HG02610 (cell line): ENCODE measurements around the gene CLCN7.

ENCODE experiments used
- ATAC-seq: cut with Tn5 transposase; IDR thresholded peaks from one replicate; pipeline ENCODE4 v1.9.1; 2021; ENCODE audit warnings: mild to moderate bottlenecking, moderate library complexity; ENCODE audit not compliant: unreplicated experiment

CLCN7 gene, protein sequence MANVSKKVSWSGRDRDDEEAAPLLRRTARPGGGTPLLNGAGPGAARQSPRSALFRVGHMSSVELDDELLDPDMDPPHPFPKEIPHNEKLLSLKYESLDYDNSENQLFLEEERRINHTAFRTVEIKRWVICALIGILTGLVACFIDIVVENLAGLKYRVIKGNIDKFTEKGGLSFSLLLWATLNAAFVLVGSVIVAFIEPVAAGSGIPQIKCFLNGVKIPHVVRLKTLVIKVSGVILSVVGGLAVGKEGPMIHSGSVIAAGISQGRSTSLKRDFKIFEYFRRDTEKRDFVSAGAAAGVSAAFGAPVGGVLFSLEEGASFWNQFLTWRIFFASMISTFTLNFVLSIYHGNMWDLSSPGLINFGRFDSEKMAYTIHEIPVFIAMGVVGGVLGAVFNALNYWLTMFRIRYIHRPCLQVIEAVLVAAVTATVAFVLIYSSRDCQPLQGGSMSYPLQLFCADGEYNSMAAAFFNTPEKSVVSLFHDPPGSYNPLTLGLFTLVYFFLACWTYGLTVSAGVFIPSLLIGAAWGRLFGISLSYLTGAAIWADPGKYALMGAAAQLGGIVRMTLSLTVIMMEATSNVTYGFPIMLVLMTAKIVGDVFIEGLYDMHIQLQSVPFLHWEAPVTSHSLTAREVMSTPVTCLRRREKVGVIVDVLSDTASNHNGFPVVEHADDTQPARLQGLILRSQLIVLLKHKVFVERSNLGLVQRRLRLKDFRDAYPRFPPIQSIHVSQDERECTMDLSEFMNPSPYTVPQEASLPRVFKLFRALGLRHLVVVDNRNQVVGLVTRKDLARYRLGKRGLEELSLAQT

GRCh38 chr16:1474796-1475551 lies at the start of gene CLCN7:
Gene CLCN7 (minus strand): TSS chr16:1475028. CDS start chr16:1474974, 54 bp downstream.
- ATAC-seq = peak; percentile 75

GRCh38 chr16:1524366-1524765 lies 49.5 kb upstream of the CLCN7 start:
- ATAC-seq = no peak

DNA sequence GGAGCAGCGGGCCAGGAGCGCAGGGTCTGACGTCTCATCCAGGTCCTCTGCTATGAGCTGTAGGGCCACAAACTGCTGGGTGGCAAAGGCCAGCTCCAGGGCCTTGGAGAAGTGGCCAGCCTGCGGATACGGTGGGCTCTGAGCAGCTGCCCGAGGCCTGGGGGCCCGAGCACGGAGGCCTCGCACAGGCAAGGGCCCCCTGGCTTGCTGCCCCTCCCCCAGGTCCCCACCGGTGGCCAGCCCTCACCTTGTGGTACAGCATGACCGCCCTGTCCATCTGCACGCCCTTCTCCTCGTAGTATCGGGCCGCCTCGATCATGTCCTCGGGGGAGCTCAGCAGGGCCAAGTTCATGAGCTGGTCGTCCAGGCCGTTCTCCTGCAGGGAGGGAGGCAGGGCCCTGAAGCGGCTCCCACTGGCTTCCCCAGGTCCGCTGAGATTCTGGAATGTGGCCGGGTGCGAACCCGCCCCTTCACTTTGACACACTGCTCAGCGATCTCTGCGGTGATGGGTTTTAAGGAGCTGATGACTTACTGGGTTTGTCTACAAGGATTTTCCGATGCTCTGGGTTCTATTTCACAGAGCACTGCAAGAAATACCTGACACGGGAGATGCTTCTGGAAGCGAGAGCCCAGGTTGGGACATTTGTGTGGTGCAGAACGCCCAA lies 48.9 kb upstream of the CLCN7 start:
- ATAC-seq = no peak

GRCh38 chr16:1520461-1520860 lies 45.6 kb upstream of the CLCN7 start:
- ATAC-seq = no peak

DNA sequence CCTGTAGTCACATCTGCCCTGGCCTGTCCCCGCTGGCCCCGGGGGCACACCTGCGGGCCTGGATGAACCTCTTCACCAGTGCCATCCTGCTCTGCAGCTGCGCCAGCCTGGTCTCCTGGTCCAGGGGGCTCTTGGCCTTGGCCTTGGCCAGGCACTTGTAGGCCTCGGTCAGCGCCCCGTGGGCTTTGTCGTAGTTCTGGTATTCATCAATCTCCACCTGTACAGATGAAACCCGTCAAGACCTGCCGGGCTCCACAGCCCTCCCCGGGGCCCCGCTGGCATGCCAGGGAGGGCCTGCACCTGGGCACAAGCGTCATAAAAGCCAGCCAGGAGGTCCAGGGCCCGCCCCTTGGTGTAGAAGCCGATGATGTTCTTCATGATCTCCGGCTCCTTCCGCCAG lies 45.0 kb upstream of the CLCN7 start:
- no peak for ATAC-seq

GRCh38 chr16:1518626-1519135 lies 43.9 kb upstream of the CLCN7 start:
- no peak for ATAC-seq

- no peak for ATAC-seq
Measured at GRCh38 chr16:1514507-1514906, 39.7 kb upstream of the CLCN7 start.

- ATAC-seq = no peak
Measured at GRCh38 chr16:1512774-1513173, 37.9 kb upstream of the CLCN7 start.

DNA sequence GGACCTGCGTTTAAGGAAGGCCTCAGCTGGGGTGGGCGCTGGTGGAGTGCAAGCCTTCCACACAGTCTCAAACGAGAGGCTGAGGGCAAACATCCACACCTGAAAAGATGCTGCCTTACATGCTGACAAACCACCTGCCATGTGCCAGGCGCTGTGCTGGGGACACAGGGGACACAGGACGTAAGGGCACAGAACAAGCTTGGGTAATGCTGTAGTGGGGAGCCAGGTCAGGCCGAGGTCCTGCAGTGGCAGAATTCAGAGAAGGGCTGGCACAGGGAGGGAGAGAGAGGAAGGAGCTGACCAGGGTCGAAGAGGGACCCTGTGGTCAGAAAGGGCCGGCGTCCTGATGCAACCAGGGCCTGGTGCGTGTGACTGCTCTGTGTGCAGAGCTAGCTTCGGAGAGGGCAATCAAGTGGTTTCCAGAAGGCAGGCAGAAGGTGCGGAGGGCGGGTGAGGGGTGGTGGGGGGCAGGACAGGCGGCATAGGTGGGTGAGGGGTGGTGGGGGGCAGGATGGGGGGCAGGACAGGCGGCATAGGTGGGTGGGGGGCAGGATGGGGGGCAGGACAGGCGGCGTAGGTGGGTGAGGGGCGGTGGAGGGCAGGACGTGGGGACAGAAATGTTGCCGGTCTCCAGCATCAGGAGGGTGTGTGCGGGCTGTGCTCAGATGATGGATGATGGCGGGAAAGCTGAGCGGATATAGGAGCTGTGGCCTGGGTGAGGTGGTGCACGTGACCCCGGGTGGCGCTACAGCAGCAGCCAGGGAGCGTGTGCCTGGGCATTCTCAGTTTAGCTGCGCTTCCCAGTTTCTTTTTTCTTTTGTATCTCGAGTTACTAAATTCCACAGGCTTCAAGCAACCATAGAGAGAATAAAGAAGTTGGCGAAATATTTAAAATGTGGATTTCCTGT lies 37.1 kb upstream of the CLCN7 start:
- no peak for ATAC-seq

DNA sequence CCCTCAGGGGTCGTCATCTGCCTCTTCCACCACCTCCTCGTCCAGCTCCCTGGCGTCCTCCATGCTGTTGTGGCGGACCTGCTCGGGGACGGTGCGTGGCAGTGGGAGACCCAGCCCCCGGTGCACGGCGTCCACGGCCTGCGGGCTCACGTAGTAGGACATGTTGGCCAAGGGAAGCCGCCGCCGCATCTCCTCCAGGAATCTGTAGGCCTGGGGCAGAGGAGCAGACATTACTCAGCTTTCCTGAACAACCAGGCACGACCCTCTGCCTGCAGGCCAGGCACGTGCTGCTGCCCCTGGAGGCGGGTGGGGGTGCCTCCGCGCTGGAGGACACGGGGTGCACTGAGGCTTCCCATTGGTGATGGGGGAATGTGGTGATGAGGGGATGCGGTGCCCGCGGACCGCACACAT lies 36.1 kb upstream of the CLCN7 start:
- ATAC-seq = no peak

GRCh38 chr16:1510272-1510671 lies 35.4 kb upstream of the CLCN7 start:
- ATAC-seq = no peak

- no peak for ATAC-seq
Measured at GRCh38 chr16:1509307-1510221, 34.7 kb upstream of the CLCN7 start.

- ATAC-seq = no peak
Measured at GRCh38 chr16:1508494-1509187, 33.8 kb upstream of the CLCN7 start.

DNA sequence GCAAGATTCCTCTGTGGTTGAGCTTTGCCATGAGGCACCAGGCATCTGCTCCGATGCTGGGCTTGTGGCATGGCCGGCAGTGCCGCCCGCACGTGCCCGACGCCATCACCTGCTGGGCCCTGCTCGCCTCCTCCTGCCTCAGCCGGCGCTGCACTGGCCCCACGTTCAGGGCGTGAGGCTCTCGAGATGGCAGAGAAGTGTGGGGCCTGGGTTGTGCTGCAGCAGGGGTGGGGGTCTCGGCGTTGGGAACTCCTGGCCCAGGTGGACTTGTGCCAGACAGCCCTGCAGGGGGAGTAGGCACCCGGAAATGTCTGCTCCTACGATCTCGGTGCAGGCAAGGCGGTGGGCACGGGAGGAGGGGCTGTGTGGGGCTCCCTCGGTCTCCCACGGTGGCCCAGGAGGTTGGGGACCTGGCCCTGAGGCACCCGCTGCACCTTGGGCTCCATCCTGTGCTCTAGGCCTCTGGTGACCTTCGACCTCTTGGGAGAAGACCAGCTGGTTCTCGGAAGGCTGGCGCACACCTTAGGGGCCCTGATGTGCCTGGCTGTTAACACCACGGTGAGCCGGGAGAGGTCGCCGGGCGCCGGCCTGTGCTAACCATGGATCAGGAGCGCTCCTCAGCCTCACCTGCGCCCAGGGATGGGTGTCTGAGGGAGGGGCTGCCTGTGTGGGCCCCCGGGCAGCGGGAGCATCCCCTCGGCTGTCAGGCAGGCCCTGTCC lies 31.8 kb upstream of the CLCN7 start:
- no peak for ATAC-seq

- ATAC-seq = no peak
Measured at GRCh38 chr16:1505912-1506311, 31.1 kb upstream of the CLCN7 start.

- ATAC-seq = no peak
Measured at GRCh38 chr16:1505073-1505844, 30.4 kb upstream of the CLCN7 start.
